Esophagus (tissue), 2 donors: ENCODE measurements around the gene PDP2. TPM values are rescaled to one million over a fixed set of nuclear protein-coding genes. Genes with fewer than 3 reads are reported as not detected.
"Not testable (repeated sequence)": the region's sequence is repeated elsewhere in the genome, so short reads cannot be mapped to it uniquely, and the experiment has no call there.

ENCODE experiments used
- H3K27ac ChIP-seq, 2 donors: one replicate each; pipeline ENCODE4 v1.5.1; 2013; ENCODE audit warnings: low read depth in 2 of 2, mild to moderate bottlenecking in 2 of 2, inconsistent platforms in 1 of 2, low read length in 1 of 2, moderate library complexity in 1 of 2
- H3K27me3 ChIP-seq, 2 donors: one replicate each; pipeline ENCODE4 v1.6.1; 2013; ENCODE audit warnings: low read length in 2 of 2, control low read depth in 1 of 2, mild to moderate bottlenecking in 1 of 2; ENCODE audit not compliant: insufficient read depth in 2 of 2, control insufficient read depth in 1 of 2
- H3K36me3 ChIP-seq, 2 donors: one replicate each; pipeline ENCODE4 v1.6.1; 2013; ENCODE audit warnings: low read length in 1 of 2; ENCODE audit not compliant: control insufficient read depth in 2 of 2, insufficient read depth in 2 of 2
- H3K4me1 ChIP-seq, 2 donors: one replicate each; pipeline ENCODE4 v1.6.1; 2013; ENCODE audit warnings: low read length in 1 of 2; ENCODE audit not compliant: control insufficient read depth in 2 of 2, insufficient read depth in 2 of 2
- H3K4me3 ChIP-seq, 2 donors: one replicate each; pipeline ENCODE4 v1.5.1; 2013; ENCODE audit warnings: low read length in 2 of 2, mild to moderate bottlenecking in 2 of 2, low read depth in 1 of 2, moderate library complexity in 1 of 2
- H3K9me3 ChIP-seq, 2 donors: one replicate each; pipeline ENCODE4 v1.6.1; 2013; ENCODE audit warnings: mild to moderate bottlenecking in 2 of 2, low read depth in 1 of 2, low read length in 1 of 2, moderate library complexity in 1 of 2; ENCODE audit not compliant: control insufficient read depth in 2 of 2, insufficient read depth in 1 of 2
- WGBS, 2 donors: extraction: QIAGEN DNeasy Blood & Tissue Kit; methylation state at CpG; one replicate each; pipeline ENCODE4 v1.1.7; 2013; 5-methylcytosine and 5-hydroxymethylcytosine counted together
- polyA plus RNA-seq, 2 donors: library from polyadenylated mRNA; stranded (reverse); fragments of 200-250 nt; gene quantifications; one replicate each; pipeline ENCODE4 v1.2.3, GENCODE V29; 2013
- donor health status: healthy with polysubstance abuse.
- donor health status: Bipolar disorder and iron deficiency.

Gene PDP2
- polyA plus RNA-seq, 2 donors: 2.3 to 2.5 TPM

DNA sequence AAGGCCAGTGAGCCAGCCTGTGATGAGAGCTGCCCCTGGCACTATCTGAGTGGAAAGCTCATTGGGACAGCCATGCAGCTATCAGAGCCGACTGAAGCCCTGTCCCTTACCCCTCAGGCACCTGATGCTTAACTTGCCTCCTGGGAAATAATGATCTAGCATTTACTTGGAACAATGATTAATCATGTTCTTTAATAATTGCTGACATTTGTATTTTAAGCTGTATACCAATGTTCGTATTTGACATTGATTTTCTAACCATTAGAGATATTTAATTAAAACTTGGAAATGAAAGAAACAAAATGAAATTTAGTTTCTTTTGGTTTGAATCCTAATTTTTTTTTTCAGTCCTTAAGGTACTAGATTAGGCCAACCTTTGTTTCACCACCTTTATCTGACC lies 10.5 kb downstream of the PDP2 start:
- Histone ChIP-seq H3K36me3 (peaks cover 3% of the 10 kb centered on the region in 2 donors), H3K27me3 (no peaks in the 10 kb centered on the region), H3K4me1 (peaks cover 2 to 6% of the 10 kb centered on the region in 2 donors), H3K9me3 (no peaks in the 10 kb centered on the region), H3K27ac (no peak overlapping the region), H3K4me3 (no peak overlapping the region)
- 78 to 79% methylated on average over 2 of the region's 2 CpGs for WGBS, 2 donors

DNA sequence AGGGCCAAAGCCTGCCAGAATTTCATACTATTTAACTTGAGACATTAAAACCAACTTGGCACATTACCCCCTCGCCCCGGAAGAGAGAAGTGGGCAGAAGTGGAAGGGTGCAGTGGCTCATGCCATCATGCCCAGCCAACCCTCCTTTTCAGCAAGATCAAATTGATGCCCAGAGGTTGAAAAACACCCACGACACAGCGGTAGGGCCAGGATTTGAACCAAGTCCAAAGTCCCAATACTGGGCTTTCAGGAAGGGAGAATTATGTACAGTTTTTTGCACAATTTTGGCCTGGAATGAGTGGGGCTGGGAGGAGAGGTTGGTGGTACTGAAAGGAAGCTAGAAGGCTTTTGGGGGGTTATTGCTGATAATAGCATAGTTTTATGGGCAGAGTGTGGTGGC lies 11.0 kb downstream of the PDP2 start:
- Histone ChIP-seq H3K4me3 (no peak overlapping the region), H3K4me1 (peaks cover 6 to 10% of the 10 kb centered on the region in 2 donors), H3K9me3 (no peaks in the 10 kb centered on the region), H3K36me3 (peaks cover 2 to 3% of the 10 kb centered on the region in 2 donors), H3K27me3 (no peaks in the 10 kb centered on the region), H3K27ac (no peak overlapping the region)
- 80 to 87% methylated on average over 4 of the region's 4 CpGs for WGBS, 2 donors

DNA sequence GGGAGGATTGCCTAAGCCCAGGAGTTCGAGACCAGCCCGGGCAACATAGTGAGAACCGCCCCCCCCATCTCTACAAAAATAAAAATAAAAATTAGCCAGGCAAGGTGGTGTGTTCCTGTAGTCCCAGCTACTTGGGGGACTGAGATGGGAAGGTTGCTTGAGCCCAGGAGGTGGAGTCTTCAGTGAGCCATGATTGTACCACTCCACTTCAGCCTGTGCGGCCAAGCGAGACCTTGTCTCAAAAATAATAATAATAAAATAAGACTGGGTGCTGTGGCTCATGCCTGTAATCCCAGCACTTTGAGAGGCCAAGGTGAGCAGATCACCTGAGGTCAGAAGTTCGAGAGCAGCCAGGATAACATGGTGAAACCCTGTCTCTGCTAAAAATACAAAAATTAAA lies 11.5 kb downstream of the PDP2 start:
- peaks cover 6 to 10% of the 10 kb centered on the region in 2 donors for H3K4me1 ChIP-seq
- H3K4me3 ChIP-seq: no peak overlapping the region
- H3K27me3 ChIP-seq: no peaks in the 10 kb centered on the region
- no peak overlapping the region for H3K27ac ChIP-seq
- peaks cover under 1 to 2% of the 10 kb centered on the region in 2 donors for H3K36me3 ChIP-seq
- no peaks in the 10 kb centered on the region for H3K9me3 ChIP-seq
- 90 to 95% methylated on average over 6 of the region's 6 CpGs for WGBS, 2 donors

DNA sequence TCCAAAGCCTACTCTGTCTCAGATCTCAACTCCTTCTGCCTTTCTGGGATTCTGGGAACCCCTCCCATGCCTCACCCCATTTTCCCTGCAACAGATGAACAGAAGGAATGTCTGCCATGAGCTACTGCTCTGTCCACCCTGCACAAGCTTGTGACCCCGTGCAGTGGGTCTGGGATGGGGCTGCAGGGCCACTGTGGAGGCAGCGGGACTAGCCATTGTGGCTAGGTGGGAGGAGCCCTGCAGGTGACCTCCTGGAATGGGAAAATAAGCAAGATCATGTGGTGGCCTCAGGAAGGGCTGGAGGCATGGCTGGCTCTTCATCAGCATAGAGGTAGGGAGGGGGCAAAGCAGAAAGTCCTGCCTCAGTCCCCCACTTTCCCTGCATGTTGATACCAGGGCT lies 13.7 kb downstream of the PDP2 start:
- Histone ChIP-seq H3K27me3 (no peaks in the 10 kb centered on the region), H3K27ac (no peak overlapping the region), H3K4me3 (no peak overlapping the region), H3K36me3 (no peaks in the 10 kb centered on the region), H3K4me1 (peaks cover 6 to 10% of the 10 kb centered on the region in 2 donors), H3K9me3 (no peaks in the 10 kb centered on the region)
- WGBS, 2 donors: 81 to 86% methylated on average over 2 of the region's 2 CpGs

DNA sequence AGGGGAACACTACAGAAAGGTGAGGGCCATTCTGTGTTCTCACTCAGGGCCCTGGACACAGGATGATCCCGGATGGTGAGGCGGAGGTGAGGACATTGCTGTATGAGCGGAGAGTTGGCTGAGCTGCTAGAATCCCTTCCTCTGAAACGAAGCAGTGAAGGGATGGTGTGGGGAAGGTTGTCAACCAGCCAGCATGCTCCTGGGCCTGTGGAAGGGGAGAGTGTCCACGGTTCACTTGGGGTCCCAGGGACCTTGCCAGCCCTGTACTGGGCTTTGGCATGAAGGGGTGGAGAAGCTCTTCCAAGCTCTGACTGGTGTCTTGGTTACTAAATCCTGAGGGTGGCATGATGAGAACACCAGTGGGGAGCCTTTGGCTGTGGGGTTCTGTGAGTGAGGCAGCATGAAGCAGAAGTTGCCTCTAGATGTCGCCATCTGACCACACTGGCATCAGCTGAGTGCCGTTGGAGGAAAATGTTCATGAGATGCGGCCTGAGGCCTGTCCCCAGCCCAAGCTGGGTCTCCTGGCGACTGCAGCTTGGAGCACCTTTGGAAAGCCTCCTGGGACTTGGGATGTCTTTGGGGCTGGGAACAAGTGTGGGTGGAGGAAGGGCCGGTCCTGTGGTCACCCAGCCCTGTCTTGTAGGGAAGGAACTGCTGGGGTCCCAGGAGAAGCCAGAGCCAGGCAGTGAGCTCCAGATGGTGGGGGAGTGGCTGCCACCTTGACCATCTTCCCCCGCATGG lies 14.8 kb downstream of the PDP2 start:
- H3K4me3 ChIP-seq: no peak overlapping the region
- H3K27ac ChIP-seq: peak overlapping the region; percentile 52 to 92
- no peaks in the 10 kb centered on the region for H3K9me3 ChIP-seq
- H3K36me3 ChIP-seq: no peaks in the 10 kb centered on the region
- no peaks in the 10 kb centered on the region for H3K27me3 ChIP-seq
- peaks cover 12 to 14% of the 10 kb centered on the region in 2 donors for H3K4me1 ChIP-seq
- 39 to 46% methylated on average over 11 of the region's 11 CpGs for WGBS, 2 donors

DNA sequence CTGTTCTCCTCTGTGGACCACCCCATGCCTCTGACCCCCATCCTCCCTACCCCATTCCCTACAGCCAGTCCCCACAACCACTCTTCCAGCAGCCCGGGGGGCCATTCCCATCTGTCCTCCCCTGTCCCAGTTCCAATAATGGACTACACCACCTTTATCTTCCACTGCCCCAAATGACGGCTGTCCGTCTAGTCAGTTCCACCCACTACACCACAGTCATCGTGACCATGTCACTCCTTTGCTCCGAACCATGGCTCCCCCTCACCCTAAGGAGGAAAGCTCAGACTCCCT lies 15.3 kb downstream of the PDP2 start:
- WGBS, 2 donors: 86 to 88% methylated on average over 5 of the region's 5 CpGs
- no peak overlapping the region for H3K4me3 ChIP-seq
- H3K27me3 ChIP-seq: no peaks in the 10 kb centered on the region
- H3K9me3 ChIP-seq: no peaks in the 10 kb centered on the region
- H3K27ac ChIP-seq: peak overlapping the region; percentile 52 to 92
- H3K36me3 ChIP-seq: no peaks in the 10 kb centered on the region
- H3K4me1 ChIP-seq: peaks cover 14 to 17% of the 10 kb centered on the region in 2 donors

DNA sequence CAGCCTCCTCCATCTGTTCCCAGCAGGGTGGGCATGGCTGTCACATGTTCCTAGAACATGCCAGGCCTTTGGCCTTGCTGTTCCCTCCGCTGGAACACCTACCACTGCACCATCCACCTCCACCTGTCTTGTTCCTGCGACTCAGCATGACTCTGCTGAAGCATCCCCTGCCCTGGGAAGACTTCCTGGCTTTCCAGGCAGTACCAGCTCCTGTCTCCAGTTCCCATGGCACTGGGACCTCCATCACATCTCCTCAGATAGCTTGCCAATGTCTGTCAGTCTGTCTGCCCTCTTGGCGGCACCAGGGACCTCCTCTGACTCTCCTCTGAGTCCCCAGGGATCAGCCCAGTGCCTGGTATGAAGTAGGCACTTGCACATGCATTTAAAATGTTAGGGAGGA lies 15.7 kb downstream of the PDP2 start:
- no peak overlapping the region for H3K4me3 ChIP-seq
- 83 to 94% methylated on average over 3 of the region's 3 CpGs for WGBS, 2 donors
- H3K4me1 ChIP-seq: peaks cover 17 to 21% of the 10 kb centered on the region in 2 donors
- no peaks in the 10 kb centered on the region for H3K27me3 ChIP-seq
- no peaks in the 10 kb centered on the region for H3K36me3 ChIP-seq
- no peaks in the 10 kb centered on the region for H3K9me3 ChIP-seq
- H3K27ac ChIP-seq: peak overlapping the region; percentile 52 to 92

DNA sequence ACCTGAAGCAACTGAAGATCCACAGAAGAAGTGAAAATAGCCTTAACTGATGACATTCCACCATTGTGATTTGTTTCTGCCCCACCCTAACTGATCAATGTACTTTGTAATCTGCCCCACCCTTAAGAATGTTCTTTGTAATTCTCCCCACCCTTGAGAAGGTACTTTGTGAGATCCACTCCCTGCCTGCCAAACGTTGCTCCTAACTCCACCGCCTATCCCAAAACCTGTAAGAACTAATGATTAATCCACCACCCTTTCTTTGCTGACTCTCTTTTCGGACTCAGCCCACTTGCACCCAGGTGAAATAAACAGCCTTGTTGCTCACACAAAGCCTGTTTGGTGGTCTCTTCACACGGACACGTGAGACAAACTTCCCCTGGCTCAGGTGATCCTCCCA lies 16.4 kb downstream of the PDP2 start:
- not testable (repeated sequence) for H3K4me3 ChIP-seq, H3K36me3 ChIP-seq, H3K9me3 ChIP-seq, H3K27me3 ChIP-seq
- 55 to 56% methylated on average over 5 of the region's 5 CpGs for WGBS, 2 donors
- Histone ChIP-seq H3K27ac (peak overlapping the region; percentile 85 to 93), H3K4me1 (peaks cover 21 to 24% of the 10 kb centered on the region in 2 donors)

DNA sequence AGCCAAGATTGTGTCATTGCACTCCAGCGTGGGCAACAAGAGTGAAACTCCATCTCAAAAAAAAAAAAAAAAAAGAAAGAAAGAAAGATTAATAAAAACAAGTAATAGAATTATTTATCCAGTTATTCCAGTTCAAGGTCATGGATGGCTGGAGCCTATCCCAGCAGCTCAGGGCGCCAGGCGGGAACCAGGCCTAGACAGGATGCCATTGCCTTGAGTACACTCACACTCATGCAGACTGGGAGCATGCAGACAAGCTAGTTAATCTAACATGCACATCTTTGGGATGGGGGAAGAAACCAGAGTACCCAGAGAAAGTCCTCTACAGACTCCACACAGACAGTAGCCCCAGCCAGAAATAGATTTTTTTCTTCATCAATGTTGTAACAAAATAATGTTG lies 17.9 kb downstream of the PDP2 start:
- H3K27ac ChIP-seq: peak overlapping the region; percentile 43 to 97
- no peaks in the 10 kb centered on the region for H3K36me3 ChIP-seq
- no peak overlapping the region for H3K4me3 ChIP-seq
- peaks cover 24 to 32% of the 10 kb centered on the region in 2 donors for H3K4me1 ChIP-seq
- WGBS, 2 donors: 29 to 49% methylated on average over 3 of the region's 3 CpGs
- H3K9me3 ChIP-seq: no peaks in the 10 kb centered on the region
- no peaks in the 10 kb centered on the region for H3K27me3 ChIP-seq

DNA sequence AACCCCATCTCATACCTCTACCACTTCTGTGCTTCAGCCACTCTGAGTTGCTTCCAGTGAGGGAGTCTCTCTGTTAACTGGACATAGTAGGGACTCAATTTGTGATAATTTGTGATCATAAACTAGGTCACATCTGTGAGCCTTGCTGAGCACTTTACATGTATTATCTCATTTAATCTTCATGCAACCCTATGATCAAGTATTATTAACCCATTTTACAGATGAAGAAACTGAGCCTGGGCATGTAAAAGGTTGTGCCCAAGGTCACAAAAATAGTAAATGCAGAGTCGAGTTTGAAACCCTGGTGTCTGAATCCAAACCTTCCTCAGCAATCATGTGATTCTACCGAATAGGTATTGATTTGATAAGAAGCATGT lies 18.6 kb downstream of the PDP2 start:
- no peaks in the 10 kb centered on the region for H3K27me3 ChIP-seq
- peak overlapping the region; percentile 86 to 97 for H3K27ac ChIP-seq
- H3K9me3 ChIP-seq: no peaks in the 10 kb centered on the region
- WGBS, 2 donors: 69 to 82% methylated on average over 2 of the region's 2 CpGs
- H3K4me1 ChIP-seq: peaks cover 24 to 38% of the 10 kb centered on the region in 2 donors
- H3K4me3 ChIP-seq: no peak overlapping the region
- no peaks in the 10 kb centered on the region for H3K36me3 ChIP-seq
